IMR-90 (cell line): ENCODE measurements around the gene PPP2R1A.

ENCODE experiments used
- CTCF ChIP-seq: conservative IDR thresholded peaks from 2 replicates; pipeline ENCODE4 v1.5.1; 2012; ENCODE audit warnings: mild to moderate bottlenecking, low read depth, low read length, improper control_type of control experiment
- ELK1 ChIP-seq: fragments of 150-350 bp; IDR thresholded peaks from 2 replicates; pipeline ENCODE4 v1.6.1; 2016; ENCODE audit warnings: low read depth, mild to moderate bottlenecking, low read length, moderate library complexity, borderline replicate concordance
- FOS ChIP-seq: fragments of 150-350 bp; IDR thresholded peaks from 2 replicates; pipeline ENCODE4 v1.6.1; 2016; ENCODE audit warnings: low read depth, low read length
- MAFK ChIP-seq: IDR thresholded peaks from 2 replicates; pipeline ENCODE4 v1.6.1; 2012; ENCODE audit warnings: low read depth, low read length, improper control_type of control experiment
- MXI1 ChIP-seq: IDR thresholded peaks from 2 replicates; pipeline ENCODE4 v1.6.1; 2012; ENCODE audit warnings: low read depth, mild to moderate bottlenecking, low read length, moderate library complexity, borderline replicate concordance
- POLR2A ChIP-seq: IDR thresholded peaks from 2 replicates; pipeline ENCODE4 v1.6.1; 2012; ENCODE audit warnings: mild to moderate bottlenecking, low read depth, low read length
- RAD21 ChIP-seq: IDR thresholded peaks from 2 replicates; pipeline ENCODE4 v1.6.1; 2012; ENCODE audit warnings: low read length, improper control_type of control experiment
- SMC3 ChIP-seq: fragments of 150-350 bp; IDR thresholded peaks from 2 replicates; pipeline ENCODE4 v1.6.1; 2016; ENCODE audit warnings: low read depth, mild to moderate bottlenecking, antibody characterized with exemption, low read length, moderate library complexity

GRCh38 chr19:52221031-52221430 is 31.2 kb downstream of the PPP2R1A start:
- TF ChIP-seq ELK1 = no peak
- TF ChIP-seq MXI1 = no peak
- no peak for TF ChIP-seq CTCF
- TF ChIP-seq POLR2A = no peak
- no peak for TF ChIP-seq MAFK
- TF ChIP-seq SMC3 = no peak
- no peak for TF ChIP-seq RAD21
- no peak for TF ChIP-seq FOS
